Measurements from ENCODE around the gene CHAF1A.

CHAF1A gene

GRCh38 chr19:4444765-4445741 is 42.6 kb downstream of the CHAF1A start:
- TF ChIP-seq CTCF (IDR thresholded peaks at IDR 0.05; ENCODE audit: low read depth, low read length), result no peak
- DNase-seq (ENCODE audit: extremely low read depth, low read depth), result no peak

- no peak for DNase-seq (ENCODE audit: extremely low read depth, low read depth)
- no peak for TF ChIP-seq CTCF (IDR thresholded peaks at IDR 0.05; ENCODE audit: low read depth, low read length)
Measured at GRCh38 chr19:4445963-4446703, 43.7 kb downstream of the CHAF1A start.

- no peak for DNase-seq (ENCODE audit: extremely low read depth, low read depth)
- no peak for TF ChIP-seq CTCF (IDR thresholded peaks at IDR 0.05; ENCODE audit: low read depth, low read length)
Measured at GRCh38 chr19:4446704-4447200, 44.3 kb downstream of the CHAF1A start.

GRCh38 chr19:4447327-4448146 is 45.1 kb downstream of the CHAF1A start:
- TF ChIP-seq CTCF (IDR thresholded peaks at IDR 0.05; ENCODE audit: low read depth, low read length), result no peak
- no peak for DNase-seq (ENCODE audit: extremely low read depth, low read depth)

- DNase-seq (ENCODE audit: extremely low read depth, low read depth), result no peak
- no peak for TF ChIP-seq CTCF (IDR thresholded peaks at IDR 0.05; ENCODE audit: low read depth, low read length)
Measured at GRCh38 chr19:4448147-4448985, 45.9 kb downstream of the CHAF1A start.

- no peak for DNase-seq (ENCODE audit: extremely low read depth, low read depth)
- no peak for TF ChIP-seq CTCF (IDR thresholded peaks at IDR 0.05; ENCODE audit: low read depth, low read length)
Measured at GRCh38 chr19:4449022-4449638, 46.7 kb downstream of the CHAF1A start.
